Effector memory CD4-positive, alpha-beta T cell (primary cell): ENCODE measurements around the gene PRRX2.
A peak's percentile ranks its signal among the peaks of the same experiment; 100 is the strongest.
"Not testable (repeated sequence)": the region's sequence is repeated elsewhere in the genome, so short reads cannot be mapped to it uniquely, and the experiment has no call there.

Experiments
- DNase-seq, 3 donors: peaks; one replicate each; pipeline ENCODE4 v3.0.0-alpha.2; 2020
- H3K27ac ChIP-seq: 2 replicates; pipeline ENCODE4 v1.7.0; 2013; ENCODE audit warnings: mild to moderate bottlenecking, low read length, moderate library complexity; ENCODE audit not compliant: insufficient read depth, poor library complexity, severe bottlenecking
- H3K27me3 ChIP-seq: replicated peaks from 2 replicates; pipeline ENCODE4 v1.7.0; 2013; ENCODE audit warnings: mild to moderate bottlenecking, low read length; ENCODE audit not compliant: insufficient read depth, control insufficient read depth, poor library complexity, severe bottlenecking
- H3K36me3 ChIP-seq: 2 replicates; pipeline ENCODE4 v1.7.0; 2013; ENCODE audit warnings: mild to moderate bottlenecking, low read length, moderate library complexity; ENCODE audit not compliant: control insufficient read depth, insufficient read depth
- H3K4me1 ChIP-seq: 2 replicates; pipeline ENCODE4 v1.7.0; 2013; ENCODE audit warnings: low read length, mild to moderate bottlenecking; ENCODE audit not compliant: control insufficient read depth, insufficient read depth, poor library complexity, severe bottlenecking
- H3K4me3 ChIP-seq: 2 replicates; pipeline ENCODE4 v1.7.0; 2013; ENCODE audit warnings: low read length, low read depth, mild to moderate bottlenecking; ENCODE audit not compliant: insufficient read depth, poor library complexity, severe bottlenecking
- H3K9me3 ChIP-seq: 2 replicates; pipeline ENCODE4 v1.7.0; 2013; ENCODE audit warnings: mild to moderate bottlenecking, low read length, moderate library complexity; ENCODE audit not compliant: control insufficient read depth

PRRX2 gene

GRCh38 chr9:129636343-129636742 is 29.1 kb upstream of the PRRX2 start:
- not testable (repeated sequence) for H3K27ac ChIP-seq, H3K27me3 ChIP-seq, H3K9me3 ChIP-seq, DNase-seq, H3K4me3 ChIP-seq
- H3K4me1 ChIP-seq, result peaks cover 15% of the 10 kb centered on the region
- peaks cover 75% of the 10 kb centered on the region for H3K36me3 ChIP-seq

GRCh38 chr9:129637102-129637501 is 28.3 kb upstream of the PRRX2 start:
- DNase-seq, result no peak
- no peaks in the 10 kb centered on the region for H3K9me3 ChIP-seq
- H3K4me1 ChIP-seq, result peaks cover 17% of the 10 kb centered on the region
- H3K36me3 ChIP-seq, result peaks cover 70% of the 10 kb centered on the region
- H3K27me3 ChIP-seq, result no peaks in the 10 kb centered on the region
- no peak overlapping the region for H3K4me3 ChIP-seq
- no peak overlapping the region for H3K27ac ChIP-seq

GRCh38 chr9:129637673-129638439 is 27.6 kb upstream of the PRRX2 start:
- no peaks in the 10 kb centered on the region for H3K9me3 ChIP-seq
- peaks cover 17% of the 10 kb centered on the region for H3K4me1 ChIP-seq
- no peak overlapping the region for H3K27ac ChIP-seq
- H3K27me3 ChIP-seq, result no peaks in the 10 kb centered on the region
- no peak for DNase-seq
- H3K4me3 ChIP-seq, result no peak overlapping the region
- H3K36me3 ChIP-seq, result peaks cover 63% of the 10 kb centered on the region

- H3K27me3 ChIP-seq, result no peaks in the 10 kb centered on the region
- DNase-seq, result no peak
- peaks cover 51% of the 10 kb centered on the region for H3K36me3 ChIP-seq
- H3K9me3 ChIP-seq, result no peaks in the 10 kb centered on the region
- no peak overlapping the region for H3K4me3 ChIP-seq
- H3K4me1 ChIP-seq, result peaks cover 17% of the 10 kb centered on the region
- H3K27ac ChIP-seq, result no peak overlapping the region
Observed at GRCh38 chr9:129639034-129639630, 26.3 kb upstream of the PRRX2 start.

- H3K4me1 ChIP-seq, result peaks cover 17% of the 10 kb centered on the region
- DNase-seq, result no peak
- H3K27ac ChIP-seq, result no peak overlapping the region
- H3K9me3 ChIP-seq, result no peaks in the 10 kb centered on the region
- no peak overlapping the region for H3K4me3 ChIP-seq
- peaks cover 45% of the 10 kb centered on the region for H3K36me3 ChIP-seq
- H3K27me3 ChIP-seq, result no peaks in the 10 kb centered on the region
Observed at GRCh38 chr9:129639756-129640085, 25.7 kb upstream of the PRRX2 start.

DNA sequence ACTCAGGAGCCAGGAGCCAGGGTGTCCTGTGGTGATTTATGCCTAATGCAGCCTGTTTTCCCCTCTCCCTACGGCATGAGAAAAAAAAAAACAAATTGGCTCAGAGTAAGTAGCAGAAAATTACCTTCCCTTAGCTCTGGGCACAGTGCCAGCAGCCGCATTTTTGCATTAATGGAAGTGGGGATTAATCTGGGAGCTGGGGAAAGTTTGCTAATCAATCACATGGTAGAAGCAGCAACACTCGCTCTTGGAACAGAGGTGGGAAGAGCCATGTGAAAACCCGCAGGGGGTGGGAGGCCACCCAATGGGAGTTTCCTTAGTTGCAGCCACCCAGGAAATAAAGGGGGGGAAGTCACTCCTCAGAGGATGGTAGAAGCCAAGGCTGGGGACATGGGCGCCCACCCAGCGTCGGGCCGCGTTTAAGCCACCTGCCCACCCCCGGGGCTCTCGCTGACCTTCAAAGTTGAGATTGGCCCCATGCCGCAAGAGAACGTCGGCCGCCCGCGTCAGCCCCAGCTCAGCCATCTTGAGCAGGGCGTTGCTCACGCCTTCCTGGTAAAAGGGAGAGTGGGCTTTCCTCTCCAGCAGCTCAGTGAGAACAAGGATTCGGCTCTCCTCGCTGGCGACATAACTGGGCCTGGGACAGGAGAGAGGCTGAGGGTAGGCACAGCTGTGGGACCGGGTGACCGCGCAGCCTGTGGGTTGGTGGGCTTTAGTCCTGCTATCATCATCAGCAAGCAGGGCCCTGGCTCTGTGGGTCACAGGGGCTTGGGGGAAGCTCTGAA is 25.2 kb upstream of the PRRX2 start:
- Histone ChIP-seq H3K36me3 (peaks cover 39% of the 10 kb centered on the region), H3K4me1 (peaks cover 17% of the 10 kb centered on the region), H3K27ac (peak overlapping the region; percentile 0), H3K9me3 (no peaks in the 10 kb centered on the region), H3K27me3 (no peaks in the 10 kb centered on the region), H3K4me3 (no peak overlapping the region)
- DNase-seq, result no peak

DNA sequence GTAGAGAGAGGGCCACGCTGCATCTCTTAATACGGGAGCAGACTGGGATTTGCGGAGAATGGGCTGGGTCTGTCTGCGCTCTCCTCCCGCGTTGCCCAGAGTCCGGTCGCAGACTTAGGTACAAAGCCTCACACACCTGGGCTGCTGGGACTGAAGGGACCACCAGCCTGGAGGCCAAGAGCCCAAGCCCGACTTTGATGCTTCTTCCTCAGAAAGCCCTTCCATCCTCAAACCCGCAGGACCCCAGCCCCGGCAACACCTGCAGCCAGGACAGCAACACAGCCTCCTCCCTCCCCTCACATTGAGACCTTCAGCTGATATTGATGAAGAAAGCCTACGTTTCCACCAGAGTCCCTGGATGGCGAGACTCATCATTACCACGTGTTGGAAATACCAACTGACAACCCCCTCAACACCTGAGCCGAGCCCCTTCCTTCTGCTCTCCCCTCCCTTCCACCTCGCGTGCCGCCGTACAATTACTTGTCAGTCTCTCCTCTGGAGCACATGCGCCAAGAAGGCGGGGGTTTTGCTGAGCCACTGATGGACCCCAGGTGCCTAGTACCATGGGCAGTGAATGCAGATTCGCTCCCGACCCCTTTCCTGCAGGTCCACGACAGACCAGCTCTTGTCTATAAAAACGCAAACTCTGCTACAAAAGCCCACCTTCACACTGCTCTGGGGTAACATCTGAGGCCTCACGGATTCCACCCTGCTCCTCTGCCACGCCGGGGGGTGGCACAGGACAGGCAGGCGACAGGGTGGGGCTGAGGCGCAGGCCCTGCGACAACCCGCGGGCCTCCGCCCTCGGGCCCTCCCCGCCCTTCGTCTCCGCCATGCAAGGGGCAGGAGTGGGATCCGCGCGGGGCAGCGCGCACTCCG is 24.3 kb upstream of the PRRX2 start:
- DNase-seq, result no peak
- peaks cover 33% of the 10 kb centered on the region for H3K36me3 ChIP-seq
- H3K9me3 ChIP-seq, result no peaks in the 10 kb centered on the region
- H3K4me3 ChIP-seq, result peak overlapping the region; percentile 99
- peak overlapping the region; percentile 80 for H3K27ac ChIP-seq
- H3K27me3 ChIP-seq, result no peaks in the 10 kb centered on the region
- peaks cover 17% of the 10 kb centered on the region for H3K4me1 ChIP-seq

GRCh38 chr9:129641750-129642585 is 23.5 kb upstream of the PRRX2 start, which contains the start of gene ASB6:
Gene ASB6 (minus strand): TSS chr9:129642151. CDS start chr9:129641999, 152 bp downstream.
- peak within 1 kb of the TSS; percentile 80 for H3K27ac ChIP-seq
- peak within 1 kb of the TSS; percentile 99 for H3K4me3 ChIP-seq
- peaks cover 17% of the 10 kb centered on the region for H3K4me1 ChIP-seq
- H3K9me3 ChIP-seq, result no peaks in the 10 kb centered on the region
- DNase-seq, result peak; percentile 80 to 91 (median 87)
- peaks cover 27% of the 10 kb centered on the region for H3K36me3 ChIP-seq
- no peaks in the 10 kb centered on the region for H3K27me3 ChIP-seq

- H3K9me3 ChIP-seq, result no peaks in the 10 kb centered on the region
- no peaks in the 10 kb centered on the region for H3K27me3 ChIP-seq
- no peak overlapping the region for H3K27ac ChIP-seq
- peaks cover 17% of the 10 kb centered on the region for H3K4me1 ChIP-seq
- no peak for DNase-seq
- no peak overlapping the region for H3K4me3 ChIP-seq
- peaks cover 10% of the 10 kb centered on the region for H3K36me3 ChIP-seq
Observed at GRCh38 chr9:129643706-129644105, 21.7 kb upstream of the PRRX2 start.
